ENCODE measurements around the gene BCL2L11.

Gene BCL2L11

GRCh38 chr2:111108745-111109271 is 11.9 kb upstream of the BCL2L11 start:
- TF ChIP-seq CTCF (IDR thresholded peaks at IDR 0.05; ENCODE audit: extremely low read depth, missing control alignments) = no peak
- no peak for DNase-seq (ENCODE audit: low spot score)

- no peak for TF ChIP-seq CTCF (IDR thresholded peaks at IDR 0.05; ENCODE audit: extremely low read depth, missing control alignments)
Observed at GRCh38 chr2:111111101-111111755, 9.5 kb upstream of the BCL2L11 start.

GRCh38 chr2:111113838-111114237 is 6.9 kb upstream of the BCL2L11 start:
- TF ChIP-seq CTCF (IDR thresholded peaks at IDR 0.05; ENCODE audit: extremely low read depth, missing control alignments) = no peak
- no peak for DNase-seq (ENCODE audit: low spot score)

More at GRCh38 chr2:111111101-111111755, 9.5 kb upstream of the BCL2L11 start:
- DNase-seq (ENCODE audit: low spot score) = no peak

- no peak for TF ChIP-seq CTCF (IDR thresholded peaks at IDR 0.05; ENCODE audit: extremely low read depth, missing control alignments)
- DNase-seq (ENCODE audit: low spot score) = peak; percentile 63
Observed at GRCh38 chr2:111116011-111116746, 4.5 kb upstream of the BCL2L11 start.

- TF ChIP-seq CTCF (IDR thresholded peaks at IDR 0.05; ENCODE audit: extremely low read depth, missing control alignments) = peak; percentile 53
- peak; percentile 79 for DNase-seq (ENCODE audit: low spot score)
Observed at GRCh38 chr2:111116843-111117597, 3.7 kb upstream of the BCL2L11 start.

GRCh38 chr2:111117598-111118480 is 2.9 kb upstream of the BCL2L11 start:
- peak; percentile 19 for DNase-seq (ENCODE audit: low spot score)
- TF ChIP-seq CTCF (IDR thresholded peaks at IDR 0.05; ENCODE audit: extremely low read depth, missing control alignments) = no peak
